HepG2 (cell line): ENCODE measurements around the gene ENG. TPM values are rescaled to one million over a fixed set of nuclear protein-coding genes. Genes with fewer than 3 reads are reported as not detected.

ENCODE experiments used
- ATAC-seq: fragments of 200-7000 bp; cut with Tn5 transposase; 3 replicates; pipeline ENCODE4 v1.9.1; 2020; ENCODE audit warnings: mild to moderate bottlenecking, moderate library complexity
- BruUV-seq: library from RNA; stranded (reverse); fragments of 400-500 nt; replicated peaks from 2 replicates; lab custom pipeline; 2021; lab: Mats Ljungman, UMichigan
- CTCF ChIA-PET: fragments of 300-600 bp; formaldehyde crosslinking; extraction: SDS; loops from one replicate; lab custom pipeline; 2021; ENCODE audit warnings: low total read pairs, inconsistent platforms, low intra/inter-chr PET ratio; lab: Yijun Ruan, JAX
- POLR2A ChIA-PET: fragments of 350-600 bp; sonication (Branson Sonifier 250); formaldehyde crosslinking; loops from one replicate; lab custom pipeline; 2020; ENCODE audit warnings: antibody characterized with exemption, inconsistent platforms; lab: Yijun Ruan, JAX
- DNase-seq: peaks from one replicate; pipeline ENCODE4 v3.0.0-alpha.2; 2015; ENCODE audit warnings: low spot score
- FAIRE-seq: peaks from 3 replicates; lab custom pipeline; 2011; peaks lifted over from hg19 to GRCh38; lab: Jason Lieb, UNC
- H2AFZ ChIP-seq: one replicate; pipeline ENCODE4 v1.6.1; 2011; ENCODE audit warnings: low read length, inconsistent platforms
- H3K27ac ChIP-seq: fragments of 300-600 bp; 3 replicates; pipeline ENCODE4 v1.8.0; 2011; ENCODE audit warnings: mixed run types, mild to moderate bottlenecking, mixed read lengths, low read length, inconsistent platforms; ENCODE audit not compliant: insufficient read depth; ENCODE audit errors: extremely low read length
- H3K27me3 ChIP-seq, 2 experiments: fragments of 200-600 bp in 1 of 2; 2 replicates in 1 of 2; 3 replicates in 1 of 2; pipeline versions ENCODE4 v1.6.0 to v1.8.0; 2011; ENCODE audit warnings: low read length in 2 of 2, mild to moderate bottlenecking in 2 of 2, moderate library complexity in 2 of 2, inconsistent platforms in 1 of 2; ENCODE audit not compliant: insufficient read depth in 2 of 2, control insufficient read depth in 1 of 2
- H3K36me3 ChIP-seq, 2 experiments: fragments of 200-600 bp in 1 of 2; replicated peaks in 1 of 2; 2 replicates in 1 of 2; 3 replicates in 1 of 2; pipeline versions ENCODE4 v1.5.1 to v1.8.0; 2011; ENCODE audit warnings: low read length in 2 of 2, inconsistent platforms in 1 of 2; ENCODE audit not compliant: insufficient read depth in 2 of 2, control insufficient read depth in 1 of 2
- H3K4me1 ChIP-seq: 2 replicates; pipeline ENCODE4 v1.5.1; 2012; ENCODE audit warnings: low read length, inconsistent platforms; ENCODE audit not compliant: insufficient read depth
- H3K4me2 ChIP-seq: 2 replicates; pipeline ENCODE4 v1.6.0; 2011; ENCODE audit warnings: low read depth, low read length, inconsistent platforms
- H3K4me3 ChIP-seq, 3 experiments: fragments of 200-600 bp in 1 of 3; sonication (generic), shearing (Covaris generic) in 1 of 3; replicated peaks in 1 of 3; 2 replicates each; pipeline ENCODE4 v1.5.1; 2011 to 2016; ENCODE audit warnings: low read length in 3 of 3, inconsistent platforms in 2 of 3, low read depth in 2 of 3, mild to moderate bottlenecking in 2 of 3, control low read depth in 1 of 3, mixed read lengths in 1 of 3; ENCODE audit not compliant: insufficient read depth in 1 of 3
- H3K79me2 ChIP-seq: one replicate; pipeline ENCODE4 v1.6.1; 2011; ENCODE audit warnings: low read length, inconsistent platforms; ENCODE audit not compliant: insufficient read depth
- H3K9ac ChIP-seq: 2 replicates; pipeline ENCODE4 v1.6.0; 2011; ENCODE audit warnings: mild to moderate bottlenecking, low read depth, low read length, inconsistent platforms; ENCODE audit not compliant: insufficient read depth
- H3K9me3 ChIP-seq: 2 replicates; pipeline ENCODE4 v1.5.1; 2012; ENCODE audit warnings: mild to moderate bottlenecking, low read length
- H4K20me1 ChIP-seq: 2 replicates; pipeline ENCODE4 v1.6.0; 2011; ENCODE audit warnings: inconsistent platforms, mild to moderate bottlenecking, low read length, moderate library complexity; ENCODE audit not compliant: insufficient read depth
- KDM4B ChIP-seq: sonication (generic); formaldehyde crosslinking; IDR thresholded peaks from 2 replicates; pipeline ENCODE4 v1.4.0; 2020; ENCODE audit warnings: missing genetic modification reagents
- PAWR ChIP-seq: sonication (generic); formaldehyde crosslinking; IDR thresholded peaks from 2 replicates; pipeline ENCODE4 v1.4.0; 2020; ENCODE audit warnings: missing genetic modification reagents, mild to moderate bottlenecking, borderline replicate concordance
- TBL1XR1 ChIP-seq: fragments of 150-350 bp; IDR thresholded peaks from 2 replicates; pipeline ENCODE4 v1.6.1; 2014; ENCODE audit warnings: borderline replicate concordance, low read length; ENCODE audit not compliant: partially characterized antibody
- U2AF2 ChIP-seq: fragments of 200-400 bp; formaldehyde crosslinking; IDR thresholded peaks from 2 replicates; pipeline ENCODE4 v1.6.1; 2017; ENCODE audit warnings: low read depth, mild to moderate bottlenecking, low read length
- ZGPAT ChIP-seq: IDR thresholded peaks from 2 replicates; pipeline ENCODE4 v1.6.1; 2016; ENCODE audit warnings: mild to moderate bottlenecking
- ZNF513 ChIP-seq: sonication (generic); formaldehyde crosslinking; conservative IDR thresholded peaks from 2 replicates; pipeline ENCODE4 v1.5.0; 2020; ENCODE audit warnings: missing genetic modification reagents
- ZNF550 ChIP-seq: sonication (generic); formaldehyde crosslinking; IDR thresholded peaks from 2 replicates; pipeline ENCODE4 v1.4.0; 2020; ENCODE audit warnings: mild to moderate bottlenecking, missing genetic modification reagents, borderline replicate concordance
- WGBS: methylation state at CpG from one replicate; pipeline ENCODE4 v1.1.6; 2017; ENCODE audit warnings: low lambda C conversion rate; 5-methylcytosine and 5-hydroxymethylcytosine counted together
- in situ Hi-C: cut with HindIII; loops from 2 replicates; pipeline ENCODE4 v1.10.0; 2017; ENCODE audit warnings: low pct_unique_long_range_greater_than_20kb; ENCODE audit not compliant: extremely low pct_ligation_motif_present
- intact Hi-C: fragments of 100-400 bp; cut with micrococcal nuclease; formaldehyde crosslinking; loops from one replicate; pipeline ENCODE4 v1.10.0; 2022; ENCODE audit not compliant: unreplicated experiment
- polyA plus RNA-seq, 8 experiments: library from polyadenylated mRNA; depleted of rRNA in 3 of 8; stranded (reverse) in 7 of 8; unstranded in 1 of 8; fragments of >200 nt; fragmentation: Illumina TruSeq in 4 of 8; extraction: Trizol in 4 of 8; gene quantifications; 2 replicates each; pipeline versions ENCODE4 v1.2.1 to v1.2.3, GENCODE V29; 2011 to 2016; ENCODE audit warnings: low read depth in 4 of 8, missing spikeins in 1 of 8, mixed read lengths in 1 of 8; ENCODE audit not compliant: insufficient read depth in 1 of 8
- total RNA-seq, 5 experiments: library from RNA; depleted of rRNA; stranded (reverse); fragments of >200 nt; fragmentation: Illumina TruSeq; extraction: Trizol; gene quantifications; 2 replicates each; pipeline ENCODE4 v1.2.3, GENCODE V29; 2016; ENCODE audit warnings: low read depth in 1 of 5

The ENG gene
- total and polyA plus RNA-seq, 2 of the 13 experiments (the other 11 are each of a cell fraction or from before 2014, with no cell fraction given): 0.02 to 1.1 TPM

- Histone ChIP-seq H3K4me1 (peaks cover 38% of the 10 kb centered on the region), H3K4me3 (peak overlapping the region in 1 of 3 experiments; percentile 82; a peak in 1 of 6 replicates), H3K9ac (no peak overlapping the region), H3K9me3 (no peaks in the 10 kb centered on the region), H3K36me3 (no peaks in the 10 kb centered on the region), H3K4me2 (peak overlapping the region; percentile 100), H4K20me1 (no peaks in the 10 kb centered on the region), H3K27me3 (no peaks in the 10 kb centered on the region), H3K27ac (no peak overlapping the region), H2AFZ (no peak overlapping the region), H3K79me2 (no peaks in the 10 kb centered on the region)
- WGBS: 90% methylated on average over 8 of the region's 8 CpGs
- POLR2A ChIA-PET: interaction anchor here (1.0 to 2.3 kb wide), 2 partner anchors 19 to 38 kb away, joined by 6 read pairs; partner anchors contain the start of gene ST6GALNAC4
- TF ChIP-seq KDM4B (CRISPR knock-in tag) (no peak), U2AF2 (no peak), TBL1XR1 (no peak), ZNF513 (CRISPR knock-in tag) (no peak), ZNF550 (no peak), ZGPAT (CRISPR knock-in tag) (no peak), PAWR (CRISPR knock-in tag) (no peak)
- intact Hi-C loops: no loop called here
- no TSS peak for BruUV-seq
- no peak for FAIRE-seq
- CTCF ChIA-PET: no interaction called here
- in situ Hi-C loops: no loop called here
- no peak for ATAC-seq
- no peak for DNase-seq
Measured at GRCh38 chr9:127878652-127879390, 24.4 kb upstream of the ENG start.
